HEK293 (cell line): ENCODE measurements around the gene KDR.

Experiments used
- CTCF ChIA-PET: fragments of 350-600 bp; formaldehyde crosslinking; extraction: SDS; loops from one replicate; lab custom pipeline; 2021; ENCODE audit warnings: antibody characterized with exemption; lab: Yijun Ruan, JAX
- POLR2A ChIA-PET: fragments of 300-600 bp; formaldehyde crosslinking; extraction: SDS; loops from one replicate; lab custom pipeline; 2020; ENCODE audit warnings: antibody characterized with exemption, inconsistent platforms; lab: Yijun Ruan, JAX
- H3K27ac ChIP-seq: fragments of 200-500 bp; sonication (Bioruptor generic); 2 replicates; pipeline ENCODE4 v1.5.1; 2014; ENCODE audit warnings: low read depth, low read length, control low read depth, inconsistent platforms; ENCODE audit errors: extremely low read depth
- H3K36me3 ChIP-seq, 2 experiments: fragments of 200-500 bp in 1 of 2; sonication (Bioruptor generic) in 1 of 2; 1 replicate in 1 of 2; 2 replicates in 1 of 2; pipeline ENCODE4 v1.5.1; 2014 to 2017; ENCODE audit warnings: inconsistent platforms in 2 of 2, low read length in 2 of 2; ENCODE audit not compliant: control insufficient read depth in 2 of 2, insufficient read depth in 1 of 2
- H3K4me1 ChIP-seq: fragments of 200-500 bp; sonication (Bioruptor generic); 2 replicates; pipeline ENCODE4 v1.5.1; 2014; ENCODE audit warnings: mild to moderate bottlenecking, low read length, inconsistent platforms; ENCODE audit not compliant: control insufficient read depth, insufficient read depth
- H3K4me3 ChIP-seq: 2 replicates; pipeline ENCODE4 v1.5.1; 2011; ENCODE audit warnings: low read depth, mild to moderate bottlenecking, control low read depth, low read length, moderate library complexity
- H3K9me3 ChIP-seq: fragments of 200-500 bp; sonication (Bioruptor generic); 2 replicates; pipeline ENCODE4 v1.5.1; 2014; ENCODE audit warnings: low read depth, low read length, inconsistent platforms; ENCODE audit not compliant: control insufficient read depth, insufficient read depth
- KLF7 ChIP-seq: fragments of 450-650 bp; formaldehyde crosslinking; IDR thresholded peaks from 2 replicates; pipeline ENCODE4 v1.5.1; 2016; ENCODE audit warnings: missing biosample characterization, missing genetic modification characterization, borderline replicate concordance
- ZNF202 ChIP-seq: fragments of 450-650 bp; formaldehyde crosslinking; IDR thresholded peaks from 2 replicates; pipeline ENCODE4 v1.5.1; 2016; ENCODE audit warnings: missing biosample characterization, missing genetic modification characterization, borderline replicate concordance
- ZNF223 ChIP-seq: fragments of 450-650 bp; formaldehyde crosslinking; IDR thresholded peaks from 2 replicates; pipeline ENCODE4 v1.5.1; 2016; ENCODE audit warnings: missing biosample characterization, missing genetic modification characterization
- ZNF248 ChIP-seq: fragments of 450-650 bp; formaldehyde crosslinking; IDR thresholded peaks from 2 replicates; pipeline ENCODE4 v1.5.1; 2017; ENCODE audit warnings: missing biosample characterization, missing genetic modification characterization
- ZNF426 ChIP-seq: fragments of 450-650 bp; formaldehyde crosslinking; IDR thresholded peaks from 2 replicates; pipeline ENCODE4 v1.5.1; 2017; ENCODE audit warnings: missing biosample characterization, missing genetic modification characterization, mild to moderate bottlenecking, inconsistent platforms, moderate library complexity
- ZNF558 ChIP-seq: fragments of 450-650 bp; formaldehyde crosslinking; IDR thresholded peaks from 2 replicates; pipeline ENCODE4 v1.5.1; 2016; ENCODE audit warnings: missing biosample characterization, missing genetic modification characterization
- ZNF621 ChIP-seq: fragments of 450-650 bp; formaldehyde crosslinking; IDR thresholded peaks from 2 replicates; pipeline ENCODE4 v1.5.1; 2017; ENCODE audit warnings: missing biosample characterization, missing genetic modification characterization
- ZNF629 ChIP-seq: fragments of 450-650 bp; formaldehyde crosslinking; IDR thresholded peaks from 2 replicates; pipeline ENCODE4 v1.5.1; 2017; ENCODE audit warnings: missing biosample characterization, missing genetic modification characterization
- TF ChIP-seq, protein P1 (sequence below): fragments of 450-650 bp; formaldehyde crosslinking; IDR thresholded peaks from 2 replicates; pipeline ENCODE4 v1.5.1; 2016; ENCODE audit warnings: missing biosample characterization, missing genetic modification characterization, borderline replicate concordance
- TF ChIP-seq, protein P2 (sequence below): fragments of 450-650 bp; formaldehyde crosslinking; IDR thresholded peaks from 2 replicates; pipeline ENCODE4 v1.5.1; 2016; ENCODE audit warnings: missing biosample characterization, missing genetic modification characterization
- TF ChIP-seq, protein P3 (sequence below): fragments of 450-650 bp; formaldehyde crosslinking; IDR thresholded peaks from 2 replicates; pipeline ENCODE4 v1.5.1; 2017; ENCODE audit warnings: missing biosample characterization, missing genetic modification characterization
- TF ChIP-seq, protein P4 (sequence below): fragments of 450-650 bp; formaldehyde crosslinking; IDR thresholded peaks from 2 replicates; pipeline ENCODE4 v1.5.1; 2016; ENCODE audit warnings: missing biosample characterization, missing genetic modification characterization

The KDR gene

DNA sequence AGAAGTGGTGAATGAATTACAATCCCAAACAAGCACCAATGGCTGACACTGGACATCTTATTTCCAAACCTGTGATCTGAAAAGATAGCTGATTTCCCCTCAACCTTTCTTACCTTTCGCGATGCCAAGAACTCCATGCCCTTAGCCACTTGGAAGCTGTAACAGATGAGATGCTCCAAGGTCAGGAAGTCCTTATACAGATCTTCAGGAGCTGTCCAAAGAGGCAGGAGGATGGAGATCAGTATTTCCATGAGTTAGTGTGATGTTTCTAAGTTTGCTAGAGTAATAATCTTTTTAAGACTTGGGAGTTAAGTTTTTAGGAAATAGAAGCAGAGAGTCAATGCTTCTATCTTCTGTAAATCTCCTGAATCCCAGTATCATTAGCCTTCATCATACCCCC, 32.9 kb downstream of the KDR start (continued):
- TF ChIP-seq ZNF223 (tag by site-specific recombination) (no peak), ZNF202 (no peak)

DNA sequence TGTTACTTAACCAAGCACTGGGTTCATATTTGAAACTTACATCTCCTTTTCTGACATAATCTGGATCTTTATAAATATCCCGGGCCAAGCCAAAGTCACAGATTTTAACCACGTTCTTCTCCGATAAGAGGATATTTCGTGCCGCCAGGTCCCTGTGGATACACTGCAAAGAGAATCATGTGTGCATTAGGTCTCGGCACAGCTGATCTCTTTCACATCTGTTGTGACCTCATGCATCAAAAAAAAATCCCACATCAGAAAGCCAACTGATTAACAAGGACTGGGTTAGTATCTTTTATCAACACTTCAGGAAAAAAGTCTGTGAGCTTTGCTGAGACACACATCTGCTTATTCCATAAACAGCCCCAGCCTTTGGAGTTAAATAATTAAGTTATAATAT, 35.5 kb downstream of the KDR start:
- no peak overlapping the region for H3K27ac ChIP-seq
- POLR2A ChIA-PET, result no interaction called here
- H3K4me3 ChIP-seq, result no peak overlapping the region
- H3K9me3 ChIP-seq, result no peaks in the 10 kb centered on the region
- CTCF ChIA-PET, result interaction anchor here (0.6 kb wide), 1 partner anchor 1632 kb away, joined by 3 read pairs; no protein-coding TSS in a partner anchor
- H3K4me1 ChIP-seq, result no peaks in the 10 kb centered on the region
- no peaks in the 10 kb centered on the region for H3K36me3 ChIP-seq
- no peak for TF ChIP-seq KLF7
- no peak for TF ChIP-seq ZNF558 (tag by site-specific recombination)
- TF ChIP-seq, protein P1, sequence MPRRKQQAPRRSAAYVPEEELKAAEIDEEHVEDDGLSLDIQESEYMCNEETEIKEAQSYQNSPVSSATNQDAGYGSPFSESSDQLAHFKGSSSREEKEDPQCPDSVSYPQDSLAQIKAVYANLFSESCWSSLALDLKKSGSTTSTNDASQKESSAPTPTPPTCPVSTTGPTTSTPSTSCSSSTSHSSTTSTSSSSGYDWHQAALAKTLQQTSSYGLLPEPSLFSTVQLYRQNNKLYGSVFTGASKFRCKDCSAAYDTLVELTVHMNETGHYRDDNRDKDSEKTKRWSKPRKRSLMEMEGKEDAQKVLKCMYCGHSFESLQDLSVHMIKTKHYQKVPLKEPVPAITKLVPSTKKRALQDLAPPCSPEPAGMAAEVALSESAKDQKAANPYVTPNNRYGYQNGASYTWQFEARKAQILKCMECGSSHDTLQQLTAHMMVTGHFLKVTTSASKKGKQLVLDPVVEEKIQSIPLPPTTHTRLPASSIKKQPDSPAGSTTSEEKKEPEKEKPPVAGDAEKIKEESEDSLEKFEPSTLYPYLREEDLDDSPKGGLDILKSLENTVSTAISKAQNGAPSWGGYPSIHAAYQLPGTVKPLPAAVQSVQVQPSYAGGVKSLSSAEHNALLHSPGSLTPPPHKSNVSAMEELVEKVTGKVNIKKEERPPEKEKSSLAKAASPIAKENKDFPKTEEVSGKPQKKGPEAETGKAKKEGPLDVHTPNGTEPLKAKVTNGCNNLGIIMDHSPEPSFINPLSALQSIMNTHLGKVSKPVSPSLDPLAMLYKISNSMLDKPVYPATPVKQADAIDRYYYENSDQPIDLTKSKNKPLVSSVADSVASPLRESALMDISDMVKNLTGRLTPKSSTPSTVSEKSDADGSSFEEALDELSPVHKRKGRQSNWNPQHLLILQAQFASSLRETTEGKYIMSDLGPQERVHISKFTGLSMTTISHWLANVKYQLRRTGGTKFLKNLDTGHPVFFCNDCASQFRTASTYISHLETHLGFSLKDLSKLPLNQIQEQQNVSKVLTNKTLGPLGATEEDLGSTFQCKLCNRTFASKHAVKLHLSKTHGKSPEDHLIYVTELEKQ (tag by site-specific recombination), result no peak
- TF ChIP-seq, protein P2, sequence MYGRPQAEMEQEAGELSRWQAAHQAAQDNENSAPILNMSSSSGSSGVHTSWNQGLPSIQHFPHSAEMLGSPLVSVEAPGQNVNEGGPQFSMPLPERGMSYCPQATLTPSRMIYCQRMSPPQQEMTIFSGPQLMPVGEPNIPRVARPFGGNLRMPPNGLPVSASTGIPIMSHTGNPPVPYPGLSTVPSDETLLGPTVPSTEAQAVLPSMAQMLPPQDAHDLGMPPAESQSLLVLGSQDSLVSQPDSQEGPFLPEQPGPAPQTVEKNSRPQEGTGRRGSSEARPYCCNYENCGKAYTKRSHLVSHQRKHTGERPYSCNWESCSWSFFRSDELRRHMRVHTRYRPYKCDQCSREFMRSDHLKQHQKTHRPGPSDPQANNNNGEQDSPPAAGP (tag by site-specific recombination), result no peak
- TF ChIP-seq, protein P3, sequence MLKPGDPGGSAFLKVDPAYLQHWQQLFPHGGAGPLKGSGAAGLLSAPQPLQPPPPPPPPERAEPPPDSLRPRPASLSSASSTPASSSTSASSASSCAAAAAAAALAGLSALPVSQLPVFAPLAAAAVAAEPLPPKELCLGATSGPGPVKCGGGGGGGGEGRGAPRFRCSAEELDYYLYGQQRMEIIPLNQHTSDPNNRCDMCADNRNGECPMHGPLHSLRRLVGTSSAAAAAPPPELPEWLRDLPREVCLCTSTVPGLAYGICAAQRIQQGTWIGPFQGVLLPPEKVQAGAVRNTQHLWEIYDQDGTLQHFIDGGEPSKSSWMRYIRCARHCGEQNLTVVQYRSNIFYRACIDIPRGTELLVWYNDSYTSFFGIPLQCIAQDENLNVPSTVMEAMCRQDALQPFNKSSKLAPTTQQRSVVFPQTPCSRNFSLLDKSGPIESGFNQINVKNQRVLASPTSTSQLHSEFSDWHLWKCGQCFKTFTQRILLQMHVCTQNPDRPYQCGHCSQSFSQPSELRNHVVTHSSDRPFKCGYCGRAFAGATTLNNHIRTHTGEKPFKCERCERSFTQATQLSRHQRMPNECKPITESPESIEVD (tag by site-specific recombination), result no peak

DNA sequence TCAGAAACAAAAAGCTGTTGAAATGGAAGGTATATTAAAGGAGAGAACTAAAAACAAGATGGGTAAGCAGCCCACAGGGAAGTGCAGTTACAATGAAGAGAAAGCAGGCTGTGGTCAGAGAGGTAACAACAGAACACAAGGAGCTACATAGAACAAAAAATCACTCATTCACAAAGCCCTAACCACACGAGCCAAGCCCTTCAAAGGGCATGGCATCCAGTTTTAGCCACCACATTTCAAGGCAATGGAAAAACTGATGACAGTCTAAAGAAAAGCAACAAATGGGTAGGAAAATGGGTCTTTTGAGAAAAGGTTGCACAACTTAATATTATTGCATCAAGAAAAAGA, 37.5 kb downstream of the KDR start:
- ChIA-PET POLR2A (no interaction called here), CTCF (no interaction called here)
- Histone ChIP-seq H3K4me3 (no peak overlapping the region), H3K36me3 (no peaks in the 10 kb centered on the region), H3K9me3 (no peaks in the 10 kb centered on the region), H3K27ac (no peak overlapping the region), H3K4me1 (no peaks in the 10 kb centered on the region)
- TF ChIP-seq, protein P4, sequence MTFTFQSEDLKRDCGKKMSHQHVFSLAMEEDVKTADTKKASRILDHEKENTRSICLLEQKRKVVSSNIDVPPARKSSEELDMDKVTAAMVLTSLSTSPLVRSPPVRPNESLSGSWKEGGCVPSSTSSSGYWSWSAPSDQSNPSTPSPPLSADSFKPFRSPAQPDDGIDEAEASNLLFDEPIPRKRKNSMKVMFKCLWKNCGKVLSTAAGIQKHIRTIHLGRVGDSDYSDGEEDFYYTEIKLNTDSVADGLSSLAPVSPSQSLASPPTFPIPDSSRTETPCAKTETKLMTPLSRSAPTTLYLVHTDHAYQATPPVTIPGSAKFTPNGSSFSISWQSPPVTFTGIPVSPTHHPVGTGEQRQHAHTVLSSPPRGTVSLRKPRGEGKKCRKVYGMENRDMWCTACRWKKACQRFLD (tag by site-specific recombination), result no peak
- TF ChIP-seq ZNF629 (tag by site-specific recombination) (no peak), ZNF558 (tag by site-specific recombination) (no peak), ZNF621 (no peak), ZNF248 (tag by site-specific recombination) (no peak), ZNF426 (tag by site-specific recombination) (no peak)
